MCF 10A (cell line): ENCODE results near the gene MAPK11. TPM values are rescaled to one million over a fixed set of nuclear protein-coding genes. Genes with fewer than 3 reads are reported as not detected.
A peak's percentile ranks its signal among the peaks of the same experiment; 100 is the strongest.

ENCODE experiments used
- Bru-seq: library from RNA; stranded (reverse); fragments of 400-500 nt; gene quantifications from one replicate; lab custom pipeline; 2021; lab: Mats Ljungman, UMichigan
- BruChase-seq, 2 experiments: library from RNA; stranded (reverse); fragments of 400-500 nt; gene quantifications; one replicate each; lab custom pipeline; 2021; lab: Mats Ljungman, UMichigan
- BruUV-seq: library from RNA; stranded (reverse); fragments of 400-500 nt; replicated peaks from 2 replicates; lab custom pipeline; 2021; lab: Mats Ljungman, UMichigan
- CTCF ChIA-PET: fragments of 300-600 bp; sonication (Branson Sonifier 250); formaldehyde crosslinking; extraction: SDS; loops from one replicate; lab custom pipeline; 2021; ENCODE audit warnings: antibody characterized with exemption, inconsistent platforms; lab: Yijun Ruan, JAX
- POLR2A ChIA-PET: fragments of 300-600, 350-650 bp; sonication (Branson Sonifier 250); formaldehyde crosslinking; extraction: SDS; loops from one replicate; lab custom pipeline; 2020; ENCODE audit warnings: antibody characterized with exemption, inconsistent platforms; lab: Yijun Ruan, JAX
- DNase-seq: peaks from one replicate; pipeline ENCODE4 v3.0.0-alpha.2; 2018; ENCODE audit not compliant: unreplicated experiment
- H3K27ac Mint-ChIP-seq: one replicate; pipeline ENCODE4 v1.8.0; 2022; ENCODE audit warnings: mild to moderate bottlenecking, low read depth, mixed read lengths; ENCODE audit not compliant: unreplicated experiment
- H3K27me3 Mint-ChIP-seq: one replicate; pipeline ENCODE4 v1.8.0; 2022; ENCODE audit warnings: mixed read lengths; ENCODE audit not compliant: insufficient read depth, unreplicated experiment
- H3K36me3 Mint-ChIP-seq: one replicate; pipeline ENCODE4 v1.8.0; 2022; ENCODE audit warnings: mild to moderate bottlenecking, moderate library complexity, mixed read lengths; ENCODE audit not compliant: insufficient read depth, unreplicated experiment
- H3K4me1 Mint-ChIP-seq: one replicate; pipeline ENCODE4 v1.8.0; 2022; ENCODE audit warnings: mixed read lengths; ENCODE audit not compliant: insufficient read depth, unreplicated experiment
- H3K4me3 Mint-ChIP-seq: one replicate; pipeline ENCODE4 v1.8.0; 2022; ENCODE audit warnings: mild to moderate bottlenecking, moderate library complexity, mixed read lengths; ENCODE audit not compliant: unreplicated experiment
- H3K9me3 Mint-ChIP-seq: one replicate; pipeline ENCODE4 v1.8.0; 2022; ENCODE audit warnings: mixed read lengths; ENCODE audit not compliant: unreplicated experiment
- CTCF ChIP-seq: fragments of 200-600 bp; IDR thresholded peaks from one replicate; pipeline ENCODE4 v1.8.0; 2022; ENCODE audit warnings: antibody characterized with exemption, mild to moderate bottlenecking; ENCODE audit not compliant: unreplicated experiment
- intact Hi-C: fragments of 100-400 bp; cut with micrococcal nuclease; formaldehyde crosslinking; loops from 2 replicates; pipeline ENCODE4 v1.14.1; 2022
- long read RNA-seq: library from polyadenylated mRNA; stranded (forward); transcript quantifications from one replicate; pipeline ENCODE4 v2.0.0, GENCODE V29; 2022
- total RNA-seq: library from RNA; stranded (reverse); gene quantifications from 2 replicates; pipeline ENCODE4 v1.2.3, GENCODE V29; 2022

Gene MAPK11
- total RNA-seq: 10.4 and 11.9 TPM in 2 replicates
- percentile 35 among the genes with signal in this experiment for Bru-seq, nascent RNA
- percentile 44 among the genes with signal in this experiment for BruChase-seq, experiment 1, labeled RNA remaining after a 6-hour chase
- percentile 32 among the genes with signal in this experiment for BruChase-seq, experiment 2, labeled RNA remaining after a 2-hour chase
- long read RNA-seq, partial matches to known transcripts: 0 of 1 reads
- long read RNA-seq, other reads (novel, unspliced or antisense): 1 of 1 reads

- ChIA-PET POLR2A (interaction anchor here (1.4 kb wide), 1 partner anchor 19 kb away, joined by 3 read pairs; the partner anchor contains the start of gene HDAC10), CTCF (interaction anchor here (1.4 to 5.3 kb wide), 2 partner anchors 18 to 56 kb away, joined by 4 to 27 read pairs; partner anchors contain the start of gene HDAC10)
- intact Hi-C loops: loop anchor here (2.0 kb wide), 1 partner anchor 73 kb away; the partner anchor contains the start of gene PPP6R2
- no TSS peak for BruUV-seq
- Mint-ChIP-seq H3K4me1 (peaks cover 12% of the 10 kb centered on the region), H3K36me3 (peaks cover 15% of the 10 kb centered on the region), H3K27me3 (no peaks in the 10 kb centered on the region), H3K9me3 (no peaks in the 10 kb centered on the region), H3K4me3 (peak within 1 kb of the TSS; percentile 60), H3K27ac (no peak within 1 kb of the TSS)
- TF ChIP-seq CTCF: no peak
- no peak for DNase-seq
These were observed at the start of gene MAPK11 for GRCh38 chr22:50269970-50270665. MAPK11 (minus strand) TSS chr22:50270380; CDS start chr22:50270292, 88 bp downstream.

GRCh38 chr22:50319503-50319951 is 49.3 kb upstream of the MAPK11 start:
- Mint-ChIP-seq H3K4me1 (peaks cover under 1% of the 10 kb centered on the region), H3K27me3 (no peaks in the 10 kb centered on the region), H3K36me3 (no peaks in the 10 kb centered on the region), H3K9me3 (no peaks in the 10 kb centered on the region), H3K4me3 (no peak overlapping the region), H3K27ac (no peak overlapping the region)
- ChIA-PET POLR2A (interaction anchor here (0.6 kb wide), 1 partner anchor 12 kb away, joined by 3 read pairs; the partner anchor contains the start of gene PLXNB2), CTCF (no interaction called here)
- TF ChIP-seq CTCF: no peak
- BruUV-seq: no TSS peak
- intact Hi-C loops: no loop called here
- no peak for DNase-seq

DNA sequence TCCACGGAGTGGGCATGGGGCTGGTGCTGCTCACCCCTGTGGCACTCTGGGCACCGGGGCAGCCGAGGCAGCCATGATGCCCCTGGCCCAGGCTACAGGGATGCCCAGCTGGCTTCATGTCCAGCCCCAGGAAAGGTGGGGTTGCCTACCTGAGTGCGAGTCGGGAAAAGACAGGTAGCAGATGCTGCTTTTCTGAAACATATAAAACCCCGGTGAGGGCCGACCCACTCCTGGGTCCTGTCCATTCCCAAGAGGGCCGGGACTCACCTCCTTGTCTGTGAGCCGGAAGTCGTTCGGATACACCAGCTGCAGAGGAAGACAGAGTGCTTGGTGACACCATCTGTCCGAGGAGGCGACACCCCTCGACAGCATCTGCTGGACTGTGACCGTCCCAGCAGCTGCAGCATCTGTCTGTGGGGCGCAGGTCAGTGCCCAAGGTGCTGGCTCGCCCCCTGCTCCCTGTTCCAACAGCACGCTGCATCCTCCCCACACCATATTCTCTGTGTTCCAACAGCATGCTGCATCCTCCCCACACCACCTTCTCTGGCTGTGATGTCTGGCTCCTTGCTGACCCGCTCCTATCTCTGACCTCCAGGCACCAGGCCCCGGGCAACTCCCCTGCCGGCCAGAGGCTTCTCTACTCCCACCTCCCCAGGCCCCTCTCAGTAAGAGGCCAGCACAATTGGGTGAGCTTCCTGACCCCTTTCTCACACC is 48.7 kb upstream of the MAPK11 start:
- Mint-ChIP-seq H3K4me1 (peaks cover 6% of the 10 kb centered on the region), H3K27ac (no peak overlapping the region), H3K36me3 (no peaks in the 10 kb centered on the region), H3K27me3 (no peaks in the 10 kb centered on the region), H3K9me3 (no peaks in the 10 kb centered on the region), H3K4me3 (no peak overlapping the region)
- DNase-seq: no peak
- ChIA-PET CTCF (no interaction called here), POLR2A (no interaction called here)
- BruUV-seq: no TSS peak
- intact Hi-C loops: no loop called here
- TF ChIP-seq CTCF: no peak

DNA sequence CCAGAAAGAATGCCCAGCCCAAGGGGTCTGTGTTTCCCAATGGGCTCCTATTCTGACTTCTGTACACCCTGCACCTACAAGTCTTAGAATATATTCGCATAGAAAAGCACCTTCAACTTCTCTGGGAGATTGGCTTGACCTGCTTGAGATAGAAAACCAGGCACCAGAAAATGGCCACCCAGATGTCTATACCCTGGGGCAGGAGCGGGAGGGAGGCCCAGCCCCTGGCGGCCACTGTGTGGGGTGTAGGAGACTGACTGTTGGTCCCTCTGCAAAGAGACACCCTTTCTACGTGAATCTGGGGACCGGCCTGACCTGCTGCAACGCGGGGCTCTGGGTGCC is 48.1 kb upstream of the MAPK11 start:
- H3K36me3 Mint-ChIP-seq: no peaks in the 10 kb centered on the region
- ChIA-PET CTCF (no interaction called here), POLR2A (no interaction called here)
- intact Hi-C loops: no loop called here
- no peaks in the 10 kb centered on the region for H3K9me3 Mint-ChIP-seq
- H3K27me3 Mint-ChIP-seq: no peaks in the 10 kb centered on the region
- BruUV-seq: no TSS peak
- TF ChIP-seq CTCF: no peak
- H3K4me3 Mint-ChIP-seq: no peak overlapping the region
- no peak for DNase-seq
- H3K4me1 Mint-ChIP-seq: peaks cover 6% of the 10 kb centered on the region
- H3K27ac Mint-ChIP-seq: no peak overlapping the region
